Brain microvascular endothelial cell (primary cell): ENCODE measurements around the gene CCDC85C.

Source experiments
- DNase-seq: peaks from one replicate; pipeline ENCODE4 v3.0.0-alpha.2; 2020
- H3K27ac ChIP-seq: fragments of 250-450 bp; sonication (Bioruptor Pico); 2 replicates; pipeline ENCODE4 v1.5.1; 2020; ENCODE audit warnings: mild to moderate bottlenecking, moderate library complexity
- H3K27me3 ChIP-seq: fragments of 250-450 bp; sonication (Bioruptor Pico); replicated peaks from 2 replicates; pipeline ENCODE4 v1.5.1; 2020; ENCODE audit warnings: mild to moderate bottlenecking
- H3K36me3 ChIP-seq: fragments of 250-450 bp; sonication (Bioruptor Pico); replicated peaks from 2 replicates; pipeline ENCODE4 v1.5.1; 2020; ENCODE audit warnings: mild to moderate bottlenecking
- H3K4me3 ChIP-seq: 2 replicates; pipeline ENCODE4 v1.5.1; 2011; ENCODE audit warnings: low read depth, mild to moderate bottlenecking, control low read depth, low read length, moderate library complexity
- CTCF ChIP-seq: IDR thresholded peaks from 2 replicates; pipeline ENCODE4 v1.5.1; 2011; ENCODE audit warnings: low read depth, mild to moderate bottlenecking, moderate library complexity, low read length, control low read depth, inconsistent platforms; ENCODE audit errors: missing control alignments
- in situ Hi-C: cut with HindIII; loops from 2 replicates; pipeline ENCODE4 v1.10.0; 2017; ENCODE audit warnings: low sequenced_read_pairs, low pct_ligation_motif_present

CCDC85C gene

DNA sequence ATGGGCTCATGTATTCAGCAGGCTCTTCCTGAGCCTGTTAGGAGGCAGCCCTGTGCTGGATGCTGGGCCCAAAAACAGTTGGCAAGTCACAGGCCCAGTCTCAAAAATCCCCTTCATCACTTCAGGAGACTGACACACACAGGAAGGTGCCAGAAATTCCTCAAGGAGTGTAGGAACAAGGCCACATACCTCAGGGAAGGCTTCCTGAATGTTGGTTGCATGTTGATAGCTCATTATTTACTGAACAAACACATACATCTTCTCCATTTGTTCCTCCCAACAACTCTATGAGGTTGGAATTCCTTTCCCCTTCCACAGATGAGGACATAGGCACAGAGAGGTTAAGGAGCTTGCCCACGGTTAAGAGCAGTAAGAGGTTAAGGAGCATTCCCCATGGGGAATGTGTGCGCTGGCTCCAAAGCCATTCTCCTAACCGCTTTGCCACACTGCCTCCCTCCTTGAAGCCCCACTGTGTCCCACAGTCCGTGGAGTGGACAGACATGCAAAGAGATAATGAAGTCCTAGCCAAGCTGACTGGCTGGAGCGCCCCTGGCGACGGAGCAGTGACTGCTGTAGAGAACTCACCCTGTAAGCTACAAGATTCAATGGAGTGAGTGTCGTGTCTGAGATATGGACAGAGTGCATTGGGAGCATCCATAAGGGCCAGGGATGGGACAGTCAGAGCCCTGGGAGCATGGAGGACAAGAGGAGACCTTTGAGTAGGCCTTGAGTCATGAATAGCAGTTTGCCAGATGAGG, 44.2 kb upstream of the CCDC85C start:
- TF ChIP-seq CTCF: no peak
- DNase-seq: no peak
- Histone ChIP-seq H3K27me3 (no peaks in the 10 kb centered on the region), H3K4me3 (no peak overlapping the region), H3K36me3 (no peaks in the 10 kb centered on the region), H3K27ac (no peak overlapping the region)
- in situ Hi-C loops: no loop called here

DNA sequence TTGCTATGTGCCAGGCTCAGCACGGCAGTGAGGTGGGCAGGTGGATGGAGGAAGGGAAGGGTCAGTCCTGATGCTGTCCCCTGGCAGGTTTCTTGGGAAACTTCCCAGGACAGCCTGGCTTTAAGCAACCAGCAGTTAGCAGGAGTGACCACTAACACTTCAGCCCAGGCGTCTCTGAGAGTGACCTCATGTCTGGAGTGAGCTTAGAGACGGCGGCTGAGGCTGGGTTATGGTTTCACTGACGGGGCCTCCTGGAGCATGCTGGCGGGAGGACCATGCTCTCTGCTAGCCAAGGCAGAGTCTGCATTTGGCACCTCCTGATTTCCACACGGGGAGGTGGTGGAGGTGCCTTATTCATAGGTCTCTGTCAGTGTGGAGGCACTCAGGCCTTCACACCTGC, 43.4 kb upstream of the CCDC85C start:
- no peaks in the 10 kb centered on the region for H3K27me3 ChIP-seq
- in situ Hi-C loops: no loop called here
- no peak for DNase-seq

DNA sequence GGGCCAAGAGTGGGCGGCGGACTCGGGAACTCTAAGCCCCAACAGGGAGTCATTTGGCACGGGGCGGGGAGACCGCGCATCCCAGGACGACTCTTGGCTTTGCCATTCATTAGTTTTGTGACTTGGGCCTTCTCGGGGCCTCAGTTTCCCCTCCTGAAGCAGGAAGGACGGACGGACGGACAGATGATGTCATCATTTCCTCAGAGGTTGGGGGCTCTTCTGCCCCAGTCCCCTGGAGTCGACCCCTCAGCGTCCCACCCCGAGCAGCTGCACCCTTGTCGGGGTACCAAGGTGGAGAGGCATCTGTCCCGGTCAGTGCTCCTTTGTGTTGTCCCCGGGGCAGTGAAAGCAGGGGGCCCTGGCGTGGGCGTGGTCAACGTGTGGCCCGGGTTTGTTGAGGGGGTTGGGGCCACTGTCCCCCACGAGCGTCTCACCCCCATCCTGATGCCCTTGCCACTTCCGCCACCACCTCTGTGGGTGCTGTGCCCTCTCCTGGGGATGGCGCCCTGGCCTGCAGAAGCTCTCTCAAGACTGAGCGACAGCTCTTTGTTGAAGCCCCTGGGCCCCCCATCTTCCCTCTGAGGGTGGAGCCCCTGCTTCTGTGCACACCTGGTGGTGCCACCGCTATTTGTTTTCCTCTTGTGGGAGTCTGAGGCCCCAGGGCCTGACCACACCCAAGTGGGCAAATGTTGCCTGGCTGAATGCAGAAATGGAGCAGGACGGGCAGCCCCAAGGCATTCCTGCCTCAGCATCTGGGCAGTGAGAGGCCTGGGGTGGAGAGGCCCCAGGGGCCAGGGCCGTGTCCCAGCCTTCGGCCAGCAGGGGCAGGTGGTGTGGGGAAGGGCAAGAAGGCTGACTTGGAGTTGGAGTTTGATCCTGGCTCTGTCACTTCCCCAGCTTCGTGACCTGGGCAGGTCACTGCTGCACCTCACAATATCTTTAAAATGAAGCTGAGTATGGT, 41.8 kb upstream of the CCDC85C start:
- DNase-seq: no peak
- TF ChIP-seq CTCF: no peak
- in situ Hi-C loops: no loop called here
- Histone ChIP-seq H3K36me3 (no peaks in the 10 kb centered on the region), H3K27ac (no peak overlapping the region), H3K4me3 (peak overlapping the region; percentile 43), H3K27me3 (no peaks in the 10 kb centered on the region)

More for the DNA sequence above, 43.4 kb upstream of the CCDC85C start:
- TF ChIP-seq CTCF: no peak
- no peak overlapping the region for H3K27ac ChIP-seq
- no peak overlapping the region for H3K4me3 ChIP-seq
- no peaks in the 10 kb centered on the region for H3K36me3 ChIP-seq

DNA sequence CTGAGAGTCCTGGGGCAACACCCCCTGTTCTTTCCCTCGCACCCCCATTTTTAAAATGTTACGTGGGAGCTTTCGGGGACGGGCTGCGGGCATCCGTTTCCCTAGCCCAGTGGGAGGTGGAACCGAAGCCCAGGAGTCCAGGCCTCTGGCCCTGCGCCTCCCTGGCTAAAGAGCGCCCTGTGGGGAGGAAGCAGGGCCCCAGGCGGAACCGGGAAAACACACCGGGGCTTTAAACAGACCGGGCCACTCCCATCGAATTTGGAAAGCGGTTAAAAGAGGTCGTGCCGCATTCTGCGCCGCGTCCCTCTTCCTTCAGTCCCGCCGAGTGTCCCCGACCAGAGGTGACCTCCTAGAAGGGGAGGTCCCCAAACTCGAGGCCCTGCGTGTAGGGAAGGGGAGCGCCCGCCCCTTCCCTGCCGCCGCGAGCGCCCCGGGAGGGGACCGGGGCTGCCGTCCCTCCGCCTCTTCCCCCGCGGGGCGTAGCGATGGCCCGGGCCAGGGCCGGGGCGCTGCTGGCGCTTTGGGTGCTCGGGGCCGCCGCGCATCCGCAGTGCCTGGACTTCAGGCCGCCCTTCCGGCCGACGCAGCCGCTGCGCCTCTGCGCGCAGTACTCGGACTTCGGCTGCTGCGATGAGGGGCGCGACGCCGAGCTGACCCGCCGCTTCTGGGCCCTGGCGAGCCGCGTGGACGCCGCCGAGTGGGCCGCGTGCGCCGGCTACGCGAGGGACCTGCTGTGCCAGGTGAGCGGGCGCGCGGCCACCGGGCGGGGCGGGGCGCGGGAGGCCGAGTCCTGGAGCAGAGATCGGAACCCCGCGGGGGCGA, 40.9 kb upstream of the CCDC85C start, which contains the start of gene HHIPL1:
Gene HHIPL1, plus strand, starts transcription at position 407 of the 822 bp plus-strand sequence. Its CDS starts 79 bp downstream, at position 486.
- no peak within 1 kb of the TSS for H3K27ac ChIP-seq
- in situ Hi-C loops: no loop called here
- no peaks in the 10 kb centered on the region for H3K36me3 ChIP-seq
- no peak for TF ChIP-seq CTCF
- peak within 1 kb of the TSS; percentile 43 for H3K4me3 ChIP-seq
- H3K27me3 ChIP-seq: no peaks in the 10 kb centered on the region
- no peak for DNase-seq

- DNase-seq: no peak
- Histone ChIP-seq H3K27me3 (no peaks in the 10 kb centered on the region), H3K36me3 (no peaks in the 10 kb centered on the region), H3K4me3 (no peak overlapping the region), H3K27ac (no peak overlapping the region)
- in situ Hi-C loops: no loop called here
- TF ChIP-seq CTCF: no peak
Observed at GRCh38 chr14:99644035-99644587, 40.1 kb upstream of the CCDC85C start.
